Stimulated activated CD8-positive, alpha-beta memory T cell treated with anti-CD3 and anti-CD28 coated beads, Interleukin-4, amount 100 ng/mL, for 4 hours (primary cell): Measurements from ENCODE around the gene TCF19.
"Not testable (repeated sequence)": the region's sequence is repeated elsewhere in the genome, so short reads cannot be mapped to it uniquely, and the experiment has no call there.

Experiments
- DNase-seq, 2 donors: peaks; one replicate each; pipeline ENCODE4 v3.0.0-alpha.2; 2020; ENCODE audit warnings: low read depth in 2 of 2, low spot score in 1 of 2

TCF19 gene

DNA sequence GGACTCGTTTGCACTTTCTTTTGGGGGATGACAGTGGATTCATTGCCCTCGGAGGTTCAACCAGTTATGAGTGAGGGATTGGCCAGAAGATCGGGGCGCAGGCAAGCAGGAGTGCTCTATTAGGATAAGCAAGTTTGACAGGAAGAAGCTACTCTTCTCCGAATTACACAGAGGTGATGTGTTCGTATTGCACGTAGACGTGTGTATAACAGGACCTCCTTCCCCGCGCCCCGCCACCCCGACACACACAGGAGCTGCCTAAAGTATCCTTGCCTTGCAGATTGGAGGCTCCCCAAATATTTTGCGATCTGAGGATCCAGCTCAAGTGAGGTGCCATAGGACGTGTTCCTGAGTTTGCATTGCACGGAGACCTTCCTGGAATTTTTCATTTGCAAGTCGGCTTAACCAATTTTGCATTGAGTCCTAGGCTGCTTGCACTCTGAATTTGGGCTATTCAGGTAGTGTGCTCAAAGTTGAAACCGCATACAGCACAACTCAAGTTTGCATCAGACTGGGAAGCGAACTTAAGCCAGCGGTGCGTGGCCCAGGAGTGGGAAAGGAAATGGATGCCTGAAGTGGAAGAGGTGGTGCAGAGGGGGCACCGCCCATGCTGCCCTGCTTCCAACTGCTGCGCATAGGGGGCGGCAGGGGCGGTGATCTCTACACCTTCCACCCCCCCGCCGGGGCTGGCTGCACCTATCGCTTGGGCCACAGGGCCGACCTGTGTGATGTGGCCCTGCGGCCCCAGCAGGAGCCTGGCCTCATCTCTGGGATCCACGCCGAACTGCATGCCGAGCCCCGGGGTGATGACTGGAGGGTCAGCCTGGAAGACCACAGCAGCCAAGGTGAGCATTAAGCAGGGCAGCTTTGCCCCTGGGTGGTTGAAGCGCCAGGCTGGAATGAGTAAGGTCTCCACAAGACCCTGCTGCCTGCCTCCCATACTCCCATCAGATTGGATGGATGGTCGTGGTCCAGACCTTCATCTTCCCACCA lies 770 bp downstream of the TCF19 start:
- no peak for DNase-seq

DNA sequence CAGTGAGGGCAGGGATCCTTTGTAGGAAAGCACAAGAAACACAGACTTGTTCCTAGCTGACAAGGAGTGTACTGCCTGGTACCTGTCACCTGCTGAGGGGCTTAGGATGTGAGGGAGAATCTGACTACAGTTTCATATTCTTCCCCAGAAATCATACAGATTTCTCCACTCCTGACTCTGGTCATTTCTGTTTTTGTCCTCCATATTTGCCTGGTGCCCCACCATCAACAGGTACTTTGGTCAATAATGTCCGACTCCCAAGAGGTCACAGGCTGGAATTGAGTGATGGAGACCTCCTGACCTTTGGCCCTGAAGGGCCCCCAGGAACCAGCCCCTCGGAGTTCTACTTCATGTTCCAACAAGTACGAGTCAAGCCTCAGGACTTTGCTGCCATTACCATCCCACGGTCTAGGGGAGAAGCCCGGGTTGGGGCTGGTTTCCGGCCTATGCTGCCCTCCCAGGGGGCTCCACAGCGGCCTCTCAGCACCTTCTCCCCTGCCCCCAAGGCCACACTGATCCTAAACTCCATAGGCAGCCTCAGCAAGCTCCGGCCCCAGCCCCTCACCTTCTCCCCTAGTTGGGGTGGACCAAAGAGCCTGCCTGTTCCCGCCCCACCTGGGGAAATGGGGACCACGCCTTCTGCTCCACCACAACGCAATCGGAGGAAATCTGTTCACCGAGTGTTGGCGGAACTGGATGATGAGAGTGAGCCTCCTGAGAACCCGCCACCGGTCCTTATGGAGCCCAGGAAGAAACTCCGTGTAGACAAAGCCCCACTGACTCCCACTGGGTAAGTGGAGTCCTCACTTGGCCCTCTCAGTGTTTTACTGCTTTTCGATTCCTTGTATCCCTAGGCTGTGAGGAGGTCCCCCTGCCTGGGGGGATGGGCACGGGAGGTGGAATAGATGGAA lies 3.1 kb downstream of the TCF19 start:
- DNase-seq, result no peak

DNA sequence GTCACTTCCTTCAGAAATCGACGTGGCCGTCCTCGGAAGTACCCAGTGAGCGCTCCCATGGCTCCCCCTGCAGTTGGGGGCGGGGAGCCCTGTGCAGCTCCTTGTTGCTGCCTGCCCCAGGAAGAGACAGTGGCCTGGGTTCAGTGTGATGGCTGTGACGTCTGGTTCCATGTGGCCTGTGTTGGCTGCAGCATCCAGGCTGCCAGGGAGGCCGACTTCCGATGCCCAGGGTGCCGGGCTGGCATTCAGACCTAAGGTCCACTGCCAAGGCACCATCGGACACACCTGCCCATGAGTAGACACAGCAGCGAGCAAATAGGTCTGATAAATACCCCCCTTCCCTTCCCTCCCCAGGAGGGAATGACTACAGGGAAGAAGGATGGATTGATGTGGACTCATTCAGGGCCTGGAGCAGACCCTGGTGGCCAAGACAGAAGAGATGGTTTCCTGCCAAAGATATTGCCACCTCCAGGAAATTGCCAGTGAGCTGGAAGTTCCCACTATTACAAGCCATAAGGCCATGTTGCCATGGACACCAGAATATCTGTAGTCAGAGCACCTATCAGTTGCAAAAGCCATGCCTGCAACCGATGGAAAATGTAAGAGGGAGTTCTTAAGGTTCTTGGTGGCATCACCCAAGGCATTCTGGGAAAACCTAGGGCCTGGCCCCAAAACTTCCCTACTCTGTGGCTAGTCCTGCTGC lies 4.2 kb downstream of the TCF19 start:
- DNase-seq, result no peak

DNA sequence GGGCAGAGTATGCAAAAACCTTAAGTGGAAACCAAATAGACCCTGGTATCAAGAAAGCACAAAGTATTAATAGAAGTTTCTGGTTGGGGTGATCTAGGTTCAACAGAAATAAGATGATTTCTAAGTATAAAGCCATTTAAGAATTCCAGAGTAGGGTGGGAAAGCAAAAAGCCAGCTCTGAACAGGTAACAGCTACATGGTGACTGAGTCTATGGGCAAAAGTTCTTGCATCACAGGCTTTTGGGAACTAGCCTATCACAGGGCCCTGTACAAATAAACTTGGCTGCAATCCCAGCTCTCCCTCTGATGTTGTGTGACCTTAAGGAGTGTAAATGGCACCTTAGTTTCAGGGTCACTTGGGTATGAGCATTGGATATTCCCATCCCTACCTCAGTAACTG lies 5.5 kb downstream of the TCF19 start:
- no peak for DNase-seq

DNA sequence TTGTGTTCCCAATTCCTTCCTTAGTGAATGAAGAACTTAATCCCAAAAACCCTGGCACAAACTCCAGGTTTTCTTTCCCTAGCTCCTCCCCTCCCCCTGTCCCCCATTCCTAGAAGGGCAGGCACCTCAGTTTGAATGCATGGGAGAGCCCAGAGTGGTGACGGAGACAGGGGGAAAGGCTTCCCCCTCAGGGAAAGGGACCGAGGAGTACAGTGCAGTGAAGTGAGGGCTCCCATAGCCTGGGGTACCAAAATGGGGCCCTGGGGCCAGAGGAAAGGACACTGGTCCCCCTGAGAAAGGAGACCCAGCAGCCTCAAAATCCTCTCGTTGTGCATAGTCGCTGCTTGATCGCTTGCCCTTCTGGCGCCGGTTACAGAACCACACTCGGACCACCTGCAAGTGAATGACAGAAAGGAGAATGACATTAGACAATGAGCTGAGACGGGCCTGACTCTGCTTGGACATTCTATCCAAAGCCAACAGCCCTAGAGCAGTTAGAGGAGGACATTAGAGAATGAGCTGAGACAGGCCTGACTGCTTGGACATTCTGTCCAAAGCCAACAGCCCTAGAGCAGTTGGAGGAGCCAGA lies 6.2 kb downstream of the TCF19 start:
- DNase-seq, result not testable (repeated sequence)

DNA sequence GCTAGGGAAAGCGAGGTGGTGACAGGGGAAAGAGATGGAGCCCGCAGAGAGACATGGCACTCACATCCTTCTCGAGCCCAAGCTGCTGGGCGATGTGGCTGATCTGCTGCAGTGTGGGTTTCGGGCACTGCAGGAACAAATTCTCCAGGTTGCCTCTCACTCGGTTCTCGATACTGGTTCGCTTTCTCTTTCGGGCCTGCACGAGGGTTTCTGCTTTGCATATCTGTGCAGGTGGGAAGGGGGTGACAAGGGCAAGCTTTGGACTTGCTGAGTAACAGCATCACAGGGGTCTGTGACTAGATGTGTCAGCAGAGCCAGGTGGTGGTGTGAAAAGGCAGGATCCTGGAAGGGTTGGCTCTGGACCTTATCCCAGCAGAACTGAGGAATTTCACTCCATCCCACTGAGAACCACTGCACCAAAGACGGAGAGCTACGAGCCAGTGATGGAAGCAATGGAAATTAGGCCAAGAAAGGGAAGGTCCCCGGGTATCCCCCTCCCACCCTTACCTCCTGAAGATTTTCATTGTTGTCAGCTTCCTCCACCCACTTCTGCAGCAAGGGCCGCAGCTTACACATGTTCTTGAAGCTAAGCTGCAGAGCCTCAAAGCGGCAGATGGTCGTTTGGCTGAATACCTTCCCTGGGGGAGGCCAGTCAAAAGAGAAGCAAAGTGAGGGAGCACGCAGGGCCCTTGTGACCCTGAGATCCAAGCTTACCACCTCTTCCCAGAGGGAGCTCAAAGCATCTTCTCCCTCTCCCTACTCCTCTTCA lies 6.9 kb downstream of the TCF19 start:
- DNase-seq, result not testable (repeated sequence)

DNA sequence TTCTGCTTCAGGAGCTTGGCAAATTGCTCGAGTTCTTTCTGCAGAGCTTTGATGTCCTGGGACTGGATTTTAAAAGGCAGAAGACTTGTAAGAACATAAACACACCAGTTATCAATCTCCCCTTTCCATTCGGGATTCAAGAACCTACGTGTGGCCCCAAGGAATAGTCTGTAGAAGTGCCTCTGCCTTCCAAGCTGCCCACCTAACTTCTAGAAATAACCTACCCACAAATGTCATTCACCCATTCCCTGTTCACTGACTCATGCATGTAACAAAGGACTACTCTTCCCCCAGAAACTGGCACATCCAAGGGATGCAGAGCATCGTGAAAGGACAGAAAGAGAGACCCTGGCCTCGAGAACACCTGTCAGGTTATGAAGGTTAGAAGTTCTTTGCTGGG lies 7.6 kb downstream of the TCF19 start:
- DNase-seq, result no peak

DNA sequence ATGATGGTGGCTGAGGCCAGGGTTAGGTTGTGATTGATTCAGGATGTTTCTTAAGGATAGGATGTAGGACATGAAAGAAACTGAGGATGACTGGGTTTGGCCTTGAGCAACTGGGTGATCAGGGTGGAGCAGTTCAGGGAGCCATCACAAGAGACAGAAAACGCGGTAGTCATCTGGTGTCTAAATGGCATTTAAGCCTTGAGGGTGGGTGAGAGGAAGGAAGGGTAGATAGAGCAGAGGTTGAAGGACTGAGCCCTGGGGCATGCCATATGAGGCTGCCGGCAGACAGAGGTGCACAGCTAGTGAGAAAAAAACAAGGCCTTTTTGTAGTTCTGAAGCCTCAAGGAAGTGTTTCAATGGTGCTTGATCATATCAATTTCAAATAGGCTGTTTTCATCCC lies 10.2 kb downstream of the TCF19 start:
- DNase-seq, result no peak

DNA sequence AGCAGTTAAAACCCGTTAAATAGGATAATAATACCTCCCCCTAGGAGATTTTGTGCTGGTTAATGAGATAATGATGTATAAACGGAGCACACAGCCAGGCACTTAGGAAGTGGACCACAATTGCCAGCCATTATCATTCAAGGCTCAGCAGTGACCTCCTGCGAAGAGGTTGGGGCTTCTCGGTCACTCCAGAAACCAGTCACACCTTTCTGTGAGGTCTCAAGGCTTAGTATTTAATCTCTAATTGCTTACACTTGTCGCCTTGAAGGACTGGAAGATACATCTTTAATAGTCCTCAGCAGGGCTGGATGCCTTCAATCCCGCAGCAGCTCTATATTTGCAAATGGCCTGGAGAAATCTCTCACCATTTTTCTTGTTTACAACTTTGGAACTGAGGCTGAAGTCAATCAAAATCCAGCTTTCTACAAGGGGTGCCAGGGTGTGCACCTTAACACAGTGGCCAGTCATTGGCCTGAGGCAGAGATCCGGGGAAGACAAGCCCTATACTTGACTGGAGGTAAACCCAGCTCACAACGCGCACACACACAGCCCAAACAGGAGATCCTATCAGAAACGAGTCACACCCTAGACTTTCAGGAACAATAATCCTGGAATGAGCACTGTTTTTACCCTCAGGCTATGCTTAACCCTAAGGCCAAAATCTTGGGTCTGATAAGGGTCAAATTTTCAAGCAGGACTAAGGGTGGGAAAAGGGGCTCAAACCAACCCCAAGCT lies 10.9 kb downstream of the TCF19 start:
- DNase-seq, result no peak

DNA sequence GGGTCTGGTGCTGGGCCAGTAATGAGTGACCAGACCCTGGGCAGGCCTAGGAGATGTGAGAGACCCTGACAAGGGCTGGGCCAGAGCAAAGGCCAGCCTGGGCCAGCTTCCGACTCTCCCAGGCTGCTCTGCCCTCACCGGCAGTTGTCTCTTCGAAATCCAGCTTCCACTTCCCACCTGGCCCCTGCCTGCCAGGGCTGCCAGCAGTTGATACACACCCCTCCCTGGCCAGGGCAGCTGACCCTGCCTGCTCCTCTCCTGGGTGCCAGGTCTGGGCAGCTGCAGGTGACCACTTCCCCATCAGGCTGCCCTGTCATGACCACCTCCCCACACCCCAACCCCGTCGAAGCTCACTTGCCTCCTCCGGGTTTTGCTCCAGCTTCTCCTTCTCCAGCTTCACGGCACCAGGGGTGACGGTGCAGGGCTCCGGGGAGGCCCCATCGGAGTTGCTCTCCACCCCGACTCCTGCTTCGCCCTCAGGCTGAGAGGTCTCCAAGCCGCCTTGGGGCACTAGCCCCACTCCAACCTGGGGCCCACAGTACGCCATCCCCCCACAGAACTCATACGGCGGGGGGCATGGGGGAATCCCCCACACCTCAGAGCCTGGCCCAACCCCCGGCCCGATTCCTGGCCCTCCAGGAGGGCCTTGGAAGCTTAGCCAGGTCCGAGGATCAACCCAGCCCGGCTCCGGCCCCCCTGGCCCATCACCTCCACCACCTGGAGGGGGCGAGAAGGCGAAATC lies 11.6 kb downstream of the TCF19 start:
- not testable (repeated sequence) for DNase-seq

DNA sequence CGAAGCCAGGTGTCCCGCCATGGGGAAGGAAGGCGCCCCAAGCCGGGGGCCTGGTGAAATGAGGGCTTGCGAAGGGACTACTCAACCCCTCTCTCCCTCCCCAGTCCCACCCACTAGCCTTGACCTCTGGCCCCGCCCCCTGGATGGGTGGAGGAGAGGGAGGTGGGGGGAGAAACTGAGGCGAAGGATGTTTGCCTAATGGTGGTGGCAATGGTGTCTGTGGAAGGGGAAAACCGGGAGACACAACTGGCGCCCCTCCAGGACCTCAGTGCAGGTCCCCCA lies 12.2 kb downstream of the TCF19 start, which contains the start of gene POU5F1:
Gene POU5F1, minus strand, starts transcription at position 83 of the 282 bp plus-strand sequence. Its CDS starts 62 bp downstream, at position 21.
- DNase-seq, result no peak

DNA sequence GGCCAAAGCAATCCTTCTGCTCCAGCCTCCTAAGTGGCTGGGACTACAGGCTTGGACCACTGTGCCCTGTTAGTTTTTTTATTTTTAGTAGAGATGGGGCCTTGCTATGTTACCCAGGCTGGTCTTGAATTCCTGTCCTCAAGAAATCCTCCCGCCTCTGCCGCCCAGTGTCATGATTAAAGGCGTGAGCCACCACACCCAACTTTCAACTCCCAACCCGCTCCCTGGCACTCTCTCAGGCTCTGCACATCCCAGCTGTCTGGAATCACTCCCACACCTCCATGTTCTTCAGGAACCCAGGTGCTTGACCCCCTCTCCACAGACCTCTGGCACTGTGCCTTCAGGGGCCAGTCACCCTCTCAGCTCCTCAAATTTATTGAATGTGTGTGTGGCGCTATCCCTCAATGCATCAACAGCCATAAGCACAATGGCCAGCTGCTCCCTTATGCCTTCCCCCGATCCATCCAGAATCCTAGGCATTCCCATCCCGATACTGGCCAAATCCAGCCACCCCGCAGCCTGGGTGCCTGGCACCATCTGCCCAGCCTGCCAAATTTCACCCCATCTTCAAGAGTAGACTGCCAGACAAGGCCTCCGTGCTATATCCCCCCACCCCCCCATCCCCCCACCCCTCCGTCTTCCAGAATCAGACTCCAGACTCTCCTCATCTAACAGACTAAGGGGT lies 12.7 kb downstream of the TCF19 start:
- no peak for DNase-seq

DNA sequence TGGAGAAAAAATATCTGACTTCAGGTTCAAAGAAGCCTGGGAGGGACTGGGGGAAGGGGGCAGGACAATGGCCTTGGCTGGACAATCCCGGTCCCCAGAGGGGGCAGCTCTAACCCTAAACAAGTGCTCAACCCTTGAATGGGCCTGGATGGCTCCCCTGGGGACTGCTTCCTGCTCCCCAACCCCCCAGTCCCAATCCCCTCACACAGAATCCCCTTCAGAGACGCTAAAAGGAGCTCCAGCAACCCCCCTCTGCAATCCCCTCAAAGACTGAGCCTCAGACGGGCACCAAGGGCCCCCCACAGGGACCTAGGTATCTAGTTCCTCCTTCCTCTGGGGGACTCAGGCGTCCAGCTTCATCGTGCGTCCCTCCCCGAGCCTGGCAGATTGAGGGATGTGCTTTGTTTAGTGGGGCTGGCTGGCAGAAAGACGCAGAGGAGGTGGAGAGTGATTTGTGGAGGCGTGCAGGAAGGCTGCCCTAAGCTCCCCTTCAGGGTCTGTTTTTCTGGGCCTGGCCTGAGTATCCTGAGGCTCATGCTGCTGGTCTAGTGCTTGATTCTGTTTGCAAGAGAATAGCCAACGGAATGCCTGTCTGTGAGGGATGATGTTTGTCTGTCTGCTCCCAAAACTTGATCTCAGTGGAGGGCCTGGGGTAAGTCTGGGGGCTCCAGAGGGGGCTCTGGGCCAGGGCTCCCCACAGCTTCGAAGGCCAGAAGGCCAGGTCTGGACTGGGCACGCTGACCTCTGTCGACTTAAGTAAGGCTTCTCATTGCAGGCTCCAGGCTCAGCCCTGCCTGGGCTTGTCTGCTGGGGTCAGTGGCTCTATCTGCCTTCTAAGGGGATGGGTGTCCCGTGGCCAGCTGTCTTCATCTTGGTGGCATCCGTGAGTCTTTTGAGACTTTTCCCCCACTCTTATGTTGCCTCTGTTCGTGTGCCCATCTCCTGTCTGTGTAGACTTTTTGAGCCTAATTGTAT lies 13.8 kb downstream of the TCF19 start:
- DNase-seq, result no peak

DNA sequence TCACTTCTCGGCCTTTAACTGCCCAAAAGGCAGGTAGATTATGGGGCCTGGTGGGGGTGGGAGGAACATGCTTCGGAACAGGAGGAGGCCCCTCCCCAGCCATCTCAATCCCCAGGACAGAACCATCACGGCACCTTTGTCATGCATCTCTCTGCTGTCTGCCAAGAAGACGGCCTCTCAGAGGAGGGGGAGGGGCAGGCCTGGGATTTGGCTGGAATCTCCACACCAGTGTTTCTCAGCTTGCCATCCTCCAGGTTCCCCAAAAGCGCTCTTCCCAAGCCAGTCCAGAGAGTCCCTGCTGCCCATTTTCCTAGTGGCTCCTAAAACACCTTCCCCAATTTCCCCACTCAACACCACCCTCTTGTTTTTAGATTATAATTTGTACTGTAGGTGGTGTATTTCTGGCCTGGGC lies 14.6 kb downstream of the TCF19 start:
- no peak for DNase-seq

DNA sequence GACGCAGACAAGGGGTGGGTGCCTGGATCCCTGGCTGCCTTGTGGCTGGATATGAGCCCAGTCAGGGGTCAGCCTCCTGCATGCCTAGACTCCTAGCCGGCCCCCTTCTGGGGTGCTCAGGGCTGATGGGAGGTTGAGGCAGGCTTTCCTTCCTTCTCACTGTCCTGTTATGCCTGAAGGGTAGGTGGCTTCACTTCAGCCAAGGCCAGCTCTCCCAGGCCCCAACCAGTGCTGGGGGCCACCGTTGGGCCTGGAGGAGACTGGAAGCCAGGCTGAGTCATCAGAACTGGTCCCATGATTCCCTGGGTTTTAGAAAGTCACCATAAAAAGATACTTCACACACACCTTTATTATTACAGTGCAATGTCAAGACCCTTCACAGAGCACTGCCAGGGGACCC lies 15.0 kb downstream of the TCF19 start:
- no peak for DNase-seq

DNA sequence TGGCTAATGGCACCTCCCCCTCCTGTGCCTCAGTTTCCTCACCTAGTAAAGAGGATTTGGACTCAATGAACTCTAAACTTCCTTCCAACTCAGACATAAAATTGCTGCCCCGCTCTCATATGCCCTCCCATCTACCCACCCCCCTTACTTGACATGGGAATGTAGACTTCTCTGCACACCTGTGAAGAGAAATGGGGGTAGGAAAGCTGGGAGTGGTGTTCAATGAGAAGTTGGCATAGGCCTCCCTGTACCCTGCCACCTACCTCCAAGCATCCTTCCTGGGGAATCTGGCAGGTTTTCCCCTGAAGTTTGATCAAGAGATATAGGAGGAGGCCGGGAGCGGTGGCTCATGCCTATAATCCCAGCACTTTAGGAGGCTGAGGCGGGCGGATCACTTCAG lies 16.0 kb downstream of the TCF19 start:
- DNase-seq, result no peak

DNA sequence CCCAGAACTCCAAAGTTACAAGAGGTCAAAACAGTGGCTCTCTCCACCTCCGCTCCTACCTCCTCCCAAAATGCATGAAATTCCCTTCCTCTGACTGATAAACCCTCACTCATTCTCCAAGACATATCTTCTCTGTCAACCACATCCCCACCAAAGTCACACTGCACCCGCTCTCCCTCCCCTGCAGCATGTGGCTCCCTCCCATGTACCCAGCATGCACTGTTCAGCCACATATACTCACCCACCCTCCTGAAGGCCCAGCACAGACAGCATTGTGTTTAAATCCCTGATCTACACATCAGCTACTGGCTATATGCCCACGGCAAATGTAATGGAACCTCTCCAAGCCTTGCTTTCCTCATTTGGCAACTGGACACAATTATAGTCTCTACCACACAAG lies 17.6 kb downstream of the TCF19 start:
- no peak for DNase-seq
